ENCODE results near the gene ARHGEF3. TPM values are rescaled to one million over a fixed set of nuclear protein-coding genes. Genes with fewer than 3 reads are reported as not detected.
A peak's percentile ranks its signal among the peaks of the same experiment; 100 is the strongest.

ARHGEF3 gene
- total RNA-seq, 3 donors from 2014 or later (not counting 1 experiment from before 2014, with no cell fraction given), result 112 to 211 (median 135) TPM

DNA sequence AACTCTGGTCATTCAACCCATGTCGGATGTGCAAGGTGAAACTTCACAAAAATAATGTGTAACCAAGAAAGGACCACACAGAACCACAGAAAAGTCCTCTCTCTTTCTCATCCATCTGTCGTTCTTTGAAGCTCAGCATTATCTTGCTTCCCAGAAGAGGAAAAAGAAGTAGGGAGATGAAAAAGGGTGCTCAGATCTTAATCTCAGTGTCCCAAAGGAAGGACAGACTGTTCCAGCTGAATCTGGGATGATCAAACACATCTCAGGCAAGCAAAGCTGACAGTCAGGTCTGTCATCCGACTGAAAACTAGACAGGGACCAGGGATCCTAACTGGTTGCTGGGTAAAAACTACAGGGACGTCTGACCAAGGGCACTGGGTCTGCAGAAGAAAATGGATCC, 16.2 kb downstream of the ARHGEF3 start:
- Mint-ChIP-seq H3K36me3 (no peaks in the 10 kb centered on the region), H3K27ac (peak overlapping the region; percentile 85 to 92), H3K27me3 (ENCODE audit: low read depth in 2 of 2) (no peaks in the 10 kb centered on the region), H3K4me1 (peaks cover 95 to 97% of the 10 kb centered on the region in 2 donors), H3K4me3 (peak overlapping the region; percentile 86), H3K9me3 (no peaks in the 10 kb centered on the region)
- TF ChIP-seq CTCF (IDR thresholded peaks at IDR 0.05), result no peak
- ATAC-seq (no peak), DNase-seq (no peak)
- H3K4me1 ChIP-seq (ENCODE audit: control insufficient read depth, insufficient read depth, low read length), result peaks cover 88% of the 10 kb centered on the region
- intact Hi-C loops (cut with micrococcal nuclease), result loop anchor here (10.0 kb wide), 1 partner anchor 889 kb away; no protein-coding TSS in a partner anchor
- WGBS (ENCODE audit: insufficient coverage), result 66% methylated on average over 3 of the region's 4 CpGs
- no peaks in the 10 kb centered on the region for H3K9me3 ChIP-seq (ENCODE audit: control insufficient read depth, insufficient read depth, low read length)
- no peaks in the 10 kb centered on the region for H3K27me3 ChIP-seq (ENCODE audit: control insufficient read depth, insufficient read depth, low read length)
- peak overlapping the region; percentile 86 for H3K27ac ChIP-seq (ENCODE audit: low read length)
- no peak overlapping the region for H3K4me3 ChIP-seq (ENCODE audit: low read length)
- H3K36me3 ChIP-seq (ENCODE audit: control insufficient read depth, insufficient read depth, low read length), result peaks cover 3% of the 10 kb centered on the region

- H3K36me3 ChIP-seq (ENCODE audit: control insufficient read depth, insufficient read depth, low read length), result peaks cover 8% of the 10 kb centered on the region
- intact Hi-C loops (cut with micrococcal nuclease), result loop anchor here (1.0 to 10.0 kb wide), 3 partner anchors 31 to 890 kb away; no protein-coding TSS in a partner anchor
- Mint-ChIP-seq H3K4me3 (peak overlapping the region; percentile 86), H3K9me3 (no peaks in the 10 kb centered on the region), H3K36me3 (no peaks in the 10 kb centered on the region), H3K4me1 (peaks cover 95 to 97% of the 10 kb centered on the region in 2 donors), H3K27ac (peak overlapping the region; percentile 85 to 92), H3K27me3 (ENCODE audit: low read depth in 2 of 2) (no peaks in the 10 kb centered on the region)
- TF ChIP-seq CTCF (IDR thresholded peaks at IDR 0.05), result no peak
- ATAC-seq (peak in 1 of 3 donors; percentile 1), DNase-seq (no peak)
- peaks cover 84% of the 10 kb centered on the region for H3K4me1 ChIP-seq (ENCODE audit: control insufficient read depth, insufficient read depth, low read length)
- H3K27ac ChIP-seq (ENCODE audit: low read length), result peak overlapping the region; percentile 86
- H3K9me3 ChIP-seq (ENCODE audit: control insufficient read depth, insufficient read depth, low read length), result no peaks in the 10 kb centered on the region
- H3K27me3 ChIP-seq (ENCODE audit: control insufficient read depth, insufficient read depth, low read length), result no peaks in the 10 kb centered on the region
- 58% methylated on average over 4 of the region's 5 CpGs for WGBS (ENCODE audit: insufficient coverage)
- peak overlapping the region; percentile 2 for H3K4me3 ChIP-seq (ENCODE audit: low read length)
Measured at GRCh38 chr3:56784448-56785001, 17.2 kb downstream of the ARHGEF3 start.

DNA sequence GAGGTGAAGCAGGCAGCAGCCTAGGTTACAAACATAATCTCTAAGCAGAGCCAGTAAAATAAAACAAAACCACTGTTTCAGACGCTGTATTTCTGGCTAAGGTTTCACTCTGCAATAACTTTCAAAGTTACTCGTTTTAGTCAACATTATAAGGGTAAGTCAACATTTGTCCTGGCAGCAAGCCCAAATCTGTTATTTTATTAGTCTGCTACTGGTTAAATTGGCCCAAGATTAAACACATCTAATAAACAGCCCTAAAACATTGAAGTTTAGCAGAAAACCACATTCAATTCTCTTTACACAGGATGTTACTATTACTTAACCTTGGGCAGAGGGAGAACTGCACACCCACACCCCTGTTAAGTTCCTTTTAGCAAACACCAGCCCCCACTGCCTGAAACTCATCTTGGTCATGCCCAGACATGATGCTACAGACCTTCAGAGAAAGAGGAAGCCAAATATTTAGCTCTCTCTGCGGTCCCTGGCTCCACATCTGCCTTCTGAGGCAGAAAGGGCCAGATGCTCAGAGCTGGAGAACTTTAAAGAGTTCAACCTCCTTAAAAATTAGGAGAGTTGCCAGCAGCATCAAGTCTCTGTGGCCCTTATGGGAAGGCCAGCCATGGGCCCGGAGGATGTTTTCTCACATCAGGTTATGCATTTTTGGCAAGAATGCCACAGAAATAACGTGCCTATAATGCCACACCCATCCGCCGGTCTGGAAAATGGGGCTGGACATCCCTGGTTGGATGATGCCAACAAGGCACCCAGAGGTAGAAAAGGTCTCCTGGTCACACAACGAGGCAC, 17.9 kb downstream of the ARHGEF3 start:
- Mint-ChIP-seq H3K4me1 (peaks cover 95 to 97% of the 10 kb centered on the region in 2 donors), H3K4me3 (peak overlapping the region; percentile 86), H3K36me3 (no peaks in the 10 kb centered on the region), H3K27ac (peak overlapping the region; percentile 85 to 92), H3K9me3 (no peaks in the 10 kb centered on the region), H3K27me3 (ENCODE audit: low read depth in 2 of 2) (no peaks in the 10 kb centered on the region)
- TF ChIP-seq CTCF (IDR thresholded peaks at IDR 0.05), result no peak
- peak overlapping the region; percentile 86 for H3K27ac ChIP-seq (ENCODE audit: low read length)
- ATAC-seq, result peak; percentile 84 to 95 (median 94)
- intact Hi-C loops (cut with micrococcal nuclease), result loop anchor here (1.0 to 10.0 kb wide), 4 partner anchors 15 to 891 kb away; no protein-coding TSS in a partner anchor
- no peaks in the 10 kb centered on the region for H3K27me3 ChIP-seq (ENCODE audit: control insufficient read depth, insufficient read depth, low read length)
- DNase-seq, result peak; percentile 62 to 85
- H3K4me1 ChIP-seq (ENCODE audit: control insufficient read depth, insufficient read depth, low read length), result peaks cover 87% of the 10 kb centered on the region
- 17% methylated on average over 8 of the region's 8 CpGs for WGBS (ENCODE audit: insufficient coverage)
- peaks cover 8% of the 10 kb centered on the region for H3K36me3 ChIP-seq (ENCODE audit: control insufficient read depth, insufficient read depth, low read length)
- H3K9me3 ChIP-seq (ENCODE audit: control insufficient read depth, insufficient read depth, low read length), result no peaks in the 10 kb centered on the region
- H3K4me3 ChIP-seq (ENCODE audit: low read length), result peak overlapping the region; percentile 2

Measured in natural killer cell (primary cell).